OCI-LY3 (cell line): ENCODE results near the gene ZNF337.

Experiments
- H2AFZ ChIP-seq: fragments of 200-600, 300-600 bp; shearing (Covaris generic); 2 replicates; pipeline ENCODE4 v1.6.0; 2014; ENCODE audit warnings: antibody characterized with exemption, low read depth, low read length
- H3K27ac ChIP-seq: fragments of 200-600, 300-600 bp; sonication (generic); 2 replicates; pipeline ENCODE4 v1.5.1; 2014; ENCODE audit warnings: mild to moderate bottlenecking, low read length, moderate library complexity, mixed read lengths
- H3K27me3 ChIP-seq: fragments of 200-600, 300-600 bp; sonication (generic); 2 replicates; pipeline ENCODE4 v1.6.1; 2014; ENCODE audit warnings: low read depth, low read length, mixed read lengths
- H3K36me3 ChIP-seq: fragments of 200-600, 300-600 bp; sonication (generic); replicated peaks from 2 replicates; pipeline ENCODE3; 2014; ENCODE audit warnings: low read depth, low read length, mixed read lengths
- H3K4me1 ChIP-seq: fragments of 300-600, 200-600 bp; sonication (generic); 2 replicates; pipeline ENCODE4 v1.6.1; 2014; ENCODE audit warnings: low read length, mixed read lengths
- H3K4me2 ChIP-seq: fragments of 200-600, 300-600 bp; sonication (generic); 2 replicates; pipeline ENCODE4 v1.6.1; 2014; ENCODE audit warnings: low read length, mixed read lengths
- H3K4me3 ChIP-seq: fragments of 300-600, 200-600 bp; sonication (generic); 2 replicates; pipeline ENCODE4 v1.5.1; 2014; ENCODE audit warnings: antibody characterized with exemption, mild to moderate bottlenecking, low read length, moderate library complexity
- H3K79me2 ChIP-seq: fragments of 300-600, 200-600 bp; shearing (Covaris generic); 2 replicates; pipeline ENCODE4 v1.6.1; 2014; ENCODE audit warnings: mild to moderate bottlenecking, low read length, mixed read lengths
- H3K9ac ChIP-seq: fragments of 300-600, 200-600 bp; shearing (Covaris generic); 2 replicates; pipeline ENCODE4 v1.6.0; 2014; ENCODE audit warnings: mild to moderate bottlenecking, low read length, moderate library complexity
- H3K9me3 ChIP-seq: fragments of 200-600, 300-600 bp; shearing (Covaris generic); 2 replicates; pipeline ENCODE4 v1.6.1; 2014; ENCODE audit warnings: low read length, mixed read lengths; ENCODE audit not compliant: insufficient read depth
- H4K20me1 ChIP-seq: fragments of 200-600, 300-600 bp; sonication (generic); 2 replicates; pipeline ENCODE4 v1.6.1; 2016; ENCODE audit warnings: low read length, mixed read lengths; ENCODE audit not compliant: insufficient read depth
- EZH2phosphoT487 ChIP-seq: fragments of 200-600 bp; shearing (Covaris generic); IDR thresholded peaks from 2 replicates; pipeline ENCODE4 v1.6.1; 2018; ENCODE audit warnings: antibody characterized with exemption, mixed run types, low read depth
- TF ChIP-seq, protein P1 (sequence below): fragments of 200-600, 300-600 bp; sonication (generic); IDR thresholded peaks from 2 replicates; pipeline ENCODE4 v1.5.1; 2014; ENCODE audit warnings: antibody characterized with exemption, low read length, low read depth

Gene ZNF337

DNA sequence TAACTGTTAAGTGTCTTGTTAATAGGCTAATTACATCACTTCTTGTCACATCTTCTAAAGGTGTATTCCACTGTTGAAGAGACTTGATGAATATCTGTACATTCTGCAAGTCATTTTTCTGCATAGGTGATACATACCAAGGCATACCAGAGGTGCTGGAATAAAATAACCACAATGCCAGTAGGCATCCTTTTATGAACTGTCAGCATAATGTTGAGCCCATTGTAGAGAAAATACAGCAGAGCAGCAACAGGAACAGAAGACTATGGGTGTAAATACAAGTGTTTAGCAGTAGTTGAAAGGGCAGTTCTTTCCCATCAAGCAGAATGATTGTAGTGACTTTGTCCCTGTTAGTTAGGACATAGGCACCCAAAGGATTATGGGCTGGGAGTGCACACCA is 44.4 kb upstream of the ZNF337 start:
- Histone ChIP-seq H3K4me1 (no peaks in the 10 kb centered on the region), H3K36me3 (no peaks in the 10 kb centered on the region), H2AFZ (no peak overlapping the region), H3K9ac (no peak overlapping the region), H4K20me1 (no peaks in the 10 kb centered on the region), H3K4me3 (no peak overlapping the region), H3K9me3 (no peaks in the 10 kb centered on the region), H3K27ac (no peak overlapping the region), H3K27me3 (no peaks in the 10 kb centered on the region), H3K4me2 (no peak overlapping the region), H3K79me2 (no peaks in the 10 kb centered on the region)
- TF ChIP-seq EZH2phosphoT487: no peak
- TF ChIP-seq, protein P1, sequence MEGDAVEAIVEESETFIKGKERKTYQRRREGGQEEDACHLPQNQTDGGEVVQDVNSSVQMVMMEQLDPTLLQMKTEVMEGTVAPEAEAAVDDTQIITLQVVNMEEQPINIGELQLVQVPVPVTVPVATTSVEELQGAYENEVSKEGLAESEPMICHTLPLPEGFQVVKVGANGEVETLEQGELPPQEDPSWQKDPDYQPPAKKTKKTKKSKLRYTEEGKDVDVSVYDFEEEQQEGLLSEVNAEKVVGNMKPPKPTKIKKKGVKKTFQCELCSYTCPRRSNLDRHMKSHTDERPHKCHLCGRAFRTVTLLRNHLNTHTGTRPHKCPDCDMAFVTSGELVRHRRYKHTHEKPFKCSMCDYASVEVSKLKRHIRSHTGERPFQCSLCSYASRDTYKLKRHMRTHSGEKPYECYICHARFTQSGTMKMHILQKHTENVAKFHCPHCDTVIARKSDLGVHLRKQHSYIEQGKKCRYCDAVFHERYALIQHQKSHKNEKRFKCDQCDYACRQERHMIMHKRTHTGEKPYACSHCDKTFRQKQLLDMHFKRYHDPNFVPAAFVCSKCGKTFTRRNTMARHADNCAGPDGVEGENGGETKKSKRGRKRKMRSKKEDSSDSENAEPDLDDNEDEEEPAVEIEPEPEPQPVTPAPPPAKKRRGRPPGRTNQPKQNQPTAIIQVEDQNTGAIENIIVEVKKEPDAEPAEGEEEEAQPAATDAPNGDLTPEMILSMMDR: no peak

- H3K4me2 ChIP-seq: no peak overlapping the region
Observed at GRCh38 chr20:25739615-25740320, 43.1 kb upstream of the ZNF337 start.

DNA sequence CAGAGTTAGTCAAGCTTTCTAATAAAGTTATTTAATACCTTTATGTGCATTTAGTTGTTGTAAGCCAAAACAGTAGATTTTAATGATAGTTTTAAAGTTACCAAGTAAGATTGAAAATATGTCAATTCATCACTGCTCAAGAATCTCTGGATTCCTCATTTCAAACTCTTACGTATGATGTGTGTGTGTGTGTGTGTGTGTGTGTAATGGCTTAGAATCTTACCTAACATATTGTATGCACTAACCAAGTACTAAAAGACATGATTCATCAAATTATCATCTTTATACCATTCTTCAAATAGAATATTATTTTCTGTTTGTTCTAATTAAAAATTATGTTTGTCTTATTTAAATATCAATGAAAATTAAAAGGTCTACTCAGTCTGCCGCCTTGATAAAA is 41.5 kb upstream of the ZNF337 start:
- Histone ChIP-seq H4K20me1 (no peaks in the 10 kb centered on the region), H3K4me1 (no peaks in the 10 kb centered on the region), H3K4me3 (no peak overlapping the region), H3K27me3 (no peaks in the 10 kb centered on the region), H3K79me2 (no peaks in the 10 kb centered on the region), H3K9ac (no peak overlapping the region), H3K4me2 (no peak overlapping the region), H3K9me3 (no peaks in the 10 kb centered on the region), H3K36me3 (no peaks in the 10 kb centered on the region), H2AFZ (no peak overlapping the region), H3K27ac (no peak overlapping the region)
- no peak for TF ChIP-seq EZH2phosphoT487
- TF ChIP-seq, protein P1: no peak

More at GRCh38 chr20:25739615-25740320, 43.1 kb upstream of the ZNF337 start:
- Histone ChIP-seq H3K27ac (no peak overlapping the region), H2AFZ (no peak overlapping the region), H3K36me3 (no peaks in the 10 kb centered on the region), H3K27me3 (no peaks in the 10 kb centered on the region), H3K4me1 (no peaks in the 10 kb centered on the region), H4K20me1 (no peaks in the 10 kb centered on the region), H3K9ac (no peak overlapping the region), H3K79me2 (no peaks in the 10 kb centered on the region), H3K4me3 (no peak overlapping the region), H3K9me3 (no peaks in the 10 kb centered on the region)
- TF ChIP-seq, protein P1: no peak
- TF ChIP-seq EZH2phosphoT487: no peak

DNA sequence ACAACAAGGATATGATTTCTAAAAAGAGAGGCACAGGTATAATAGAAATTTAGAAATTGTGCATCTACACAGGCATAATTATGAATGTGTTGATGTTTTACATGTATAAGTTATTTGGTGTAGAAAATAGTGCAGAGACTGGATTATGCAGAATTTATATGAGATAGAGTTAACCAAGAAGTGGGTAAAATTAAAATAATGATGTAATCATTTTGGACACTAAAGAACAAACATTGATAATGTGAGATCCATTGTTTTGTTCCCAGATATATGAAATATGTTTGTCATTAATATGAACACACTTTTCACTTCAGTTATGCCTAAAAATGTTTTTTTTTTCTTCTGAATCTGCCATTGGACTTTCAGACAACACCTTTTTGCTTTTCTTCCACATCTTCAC is 37.2 kb upstream of the ZNF337 start:
- H3K36me3 ChIP-seq: no peaks in the 10 kb centered on the region
- no peak overlapping the region for H3K4me2 ChIP-seq
- no peak overlapping the region for H2AFZ ChIP-seq
- H3K79me2 ChIP-seq: no peaks in the 10 kb centered on the region
- no peaks in the 10 kb centered on the region for H3K4me1 ChIP-seq
- no peaks in the 10 kb centered on the region for H4K20me1 ChIP-seq
- no peaks in the 10 kb centered on the region for H3K27me3 ChIP-seq
- H3K27ac ChIP-seq: no peak overlapping the region
- no peak overlapping the region for H3K4me3 ChIP-seq
- H3K9ac ChIP-seq: no peak overlapping the region
- no peak for TF ChIP-seq EZH2phosphoT487
- TF ChIP-seq, protein P1: no peak
- no peaks in the 10 kb centered on the region for H3K9me3 ChIP-seq
